Upper lobe of left lung (tissue), 4 donors: ENCODE data around the gene EPO.

Source experiments
- EP300 ChIP-seq, 4 donors: sonication (generic); formaldehyde crosslinking; IDR thresholded peaks; one replicate each; pipeline ENCODE4 v1.5.1; 2017; ENCODE audit warnings: antibody characterized with exemption in 4 of 4, control low read depth in 2 of 4
- POLR2A ChIP-seq, 4 donors: fragments of 450-650 bp; IDR thresholded peaks; one replicate each; pipeline ENCODE4 v1.5.1; 2016 to 2017; ENCODE audit warnings: antibody characterized with exemption in 4 of 4, mild to moderate bottlenecking in 2 of 4
- POLR2AphosphoS5 ChIP-seq, 2 donors: sonication (generic); formaldehyde crosslinking; IDR thresholded peaks; one replicate each; pipeline ENCODE4 v1.5.1; 2017; ENCODE audit warnings: antibody characterized with exemption in 2 of 2
- TF ChIP-seq, protein P1 (sequence below), 6 experiments: fragments of 450-650 bp in 4 of 6; fragments of 200-600 bp in 2 of 6; sonication (generic) in 2 of 6; IDR thresholded peaks; one replicate each; pipeline ENCODE4 v1.5.1; 2016 to 2019; ENCODE audit warnings: antibody characterized with exemption in 6 of 6

- TF ChIP-seq, protein P1, sequence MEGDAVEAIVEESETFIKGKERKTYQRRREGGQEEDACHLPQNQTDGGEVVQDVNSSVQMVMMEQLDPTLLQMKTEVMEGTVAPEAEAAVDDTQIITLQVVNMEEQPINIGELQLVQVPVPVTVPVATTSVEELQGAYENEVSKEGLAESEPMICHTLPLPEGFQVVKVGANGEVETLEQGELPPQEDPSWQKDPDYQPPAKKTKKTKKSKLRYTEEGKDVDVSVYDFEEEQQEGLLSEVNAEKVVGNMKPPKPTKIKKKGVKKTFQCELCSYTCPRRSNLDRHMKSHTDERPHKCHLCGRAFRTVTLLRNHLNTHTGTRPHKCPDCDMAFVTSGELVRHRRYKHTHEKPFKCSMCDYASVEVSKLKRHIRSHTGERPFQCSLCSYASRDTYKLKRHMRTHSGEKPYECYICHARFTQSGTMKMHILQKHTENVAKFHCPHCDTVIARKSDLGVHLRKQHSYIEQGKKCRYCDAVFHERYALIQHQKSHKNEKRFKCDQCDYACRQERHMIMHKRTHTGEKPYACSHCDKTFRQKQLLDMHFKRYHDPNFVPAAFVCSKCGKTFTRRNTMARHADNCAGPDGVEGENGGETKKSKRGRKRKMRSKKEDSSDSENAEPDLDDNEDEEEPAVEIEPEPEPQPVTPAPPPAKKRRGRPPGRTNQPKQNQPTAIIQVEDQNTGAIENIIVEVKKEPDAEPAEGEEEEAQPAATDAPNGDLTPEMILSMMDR (IDR thresholded peaks at IDR 0.05): no peak
- TF ChIP-seq POLR2A (IDR thresholded peaks at IDR 0.05): no peak
- TF ChIP-seq EP300 (IDR thresholded peaks at IDR 0.05): no peak
- no peak for TF ChIP-seq POLR2AphosphoS5 (IDR thresholded peaks at IDR 0.05)
Observed at GRCh38 chr7:100706672-100707311, 13.5 kb upstream of the EPO start.
